ENCODE data around the gene ANKDD1A. TPM values are rescaled to one million over a fixed set of nuclear protein-coding genes. Genes with fewer than 3 reads are reported as not detected.

The ANKDD1A gene
- total and polyA plus RNA-seq, 2 donors (not counting 1 experiment from before 2014, with no cell fraction given) = 8.2 to 13.2 TPM

- Histone ChIP-seq H3K27me3 (ENCODE audit: control insufficient read depth, insufficient read depth, low read length) (no peaks in the 10 kb centered on the region), H3K9ac (ENCODE audit: insufficient read depth, low read length) (no peak overlapping the region), H2AFZ (ENCODE audit: low read length) (no peak overlapping the region), H3K4me2 (ENCODE audit: extremely low read depth, insufficient read depth, low read length) (no peak overlapping the region), H3K9me3 (ENCODE audit: control insufficient read depth, insufficient read depth, low read depth, low read length) (no peaks in the 10 kb centered on the region), H3K36me3 (ENCODE audit: control insufficient read depth, insufficient read depth, low read length) (peaks cover 26% of the 10 kb centered on the region), H4K20me1 (ENCODE audit: control insufficient read depth, extremely low read depth, insufficient read depth, low read length) (no peaks in the 10 kb centered on the region), H3K79me2 (ENCODE audit: control insufficient read depth, insufficient read depth, low read length) (peaks cover 2% of the 10 kb centered on the region), H3K27ac (ENCODE audit: insufficient read depth, low read length) (no peak overlapping the region), H3K4me1 (ENCODE audit: control insufficient read depth, extremely low read depth, insufficient read depth, low read length) (peaks cover 28% of the 10 kb centered on the region), H3K4me3 (replicated peaks in 1 of 4; ENCODE audit: control extremely low read depth in 1 of 4, insufficient read depth in 1 of 4, low read depth in 3 of 4, low read length in 4 of 4) (no peak overlapping the region)
- no peak for DNase-seq (ENCODE audit: low read depth in 2 of 2)
- no peak for TF ChIP-seq CTCF (conservative IDR thresholded peaks at IDR 0.05 in 1 of 2, IDR thresholded peaks at IDR 0.05 in 1 of 2; ENCODE audit: low read depth in 1 of 2, low read length in 2 of 2)
Measured at GRCh38 chr15:64869501-64869900, 42.2 kb upstream of the ANKDD1A start.

DNA sequence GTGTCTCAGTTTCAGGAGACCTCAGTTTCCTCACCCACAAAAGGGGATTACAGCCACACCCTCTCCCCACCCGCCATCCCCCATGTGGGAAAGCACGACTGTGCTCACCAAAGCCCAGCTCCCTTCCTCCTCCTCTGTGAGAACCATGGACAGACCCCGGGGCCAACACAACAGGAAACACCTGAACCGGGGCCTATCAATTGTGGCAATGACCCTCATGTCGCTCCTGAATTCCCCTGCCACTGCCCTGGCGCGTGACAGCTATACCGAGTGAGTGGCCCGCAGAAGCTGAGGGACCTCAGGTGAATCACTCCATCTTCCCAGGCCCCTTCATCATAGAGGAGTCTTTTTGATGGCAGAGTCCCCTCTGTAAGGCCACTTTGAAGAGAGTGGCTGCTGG is 41.3 kb upstream of the ANKDD1A start:
- TF ChIP-seq EZH2 (IDR thresholded peaks at IDR 0.05; ENCODE audit: low read length, missing control alignments) (no peak), CTCF (conservative IDR thresholded peaks at IDR 0.05 in 1 of 2, IDR thresholded peaks at IDR 0.05 in 1 of 2; ENCODE audit: low read depth in 1 of 2, low read length in 2 of 2) (no peak)
- no peak for DNase-seq (ENCODE audit: low read depth in 2 of 2)

GRCh38 chr15:64875641-64876223 is 36.0 kb upstream of the ANKDD1A start:
- no peaks in the 10 kb centered on the region for H3K27me3 ChIP-seq (ENCODE audit: control insufficient read depth, insufficient read depth, low read length)
- TF ChIP-seq CTCF (conservative IDR thresholded peaks at IDR 0.05 in 1 of 2, IDR thresholded peaks at IDR 0.05 in 1 of 2; ENCODE audit: low read depth in 1 of 2, low read length in 2 of 2) = no peak
- TF ChIP-seq EZH2 (IDR thresholded peaks at IDR 0.05; ENCODE audit: low read length, missing control alignments) = no peak
- no peak overlapping the region for H2AFZ ChIP-seq (ENCODE audit: low read length)
- H4K20me1 ChIP-seq (ENCODE audit: control insufficient read depth, extremely low read depth, insufficient read depth, low read length) = no peaks in the 10 kb centered on the region
- no peak overlapping the region for H3K4me3 ChIP-seq (replicated peaks in 1 of 4; ENCODE audit: control extremely low read depth in 1 of 4, insufficient read depth in 1 of 4, low read depth in 3 of 4, low read length in 4 of 4)
- no peaks in the 10 kb centered on the region for H3K9me3 ChIP-seq (ENCODE audit: control insufficient read depth, insufficient read depth, low read depth, low read length)
- H3K36me3 ChIP-seq (ENCODE audit: control insufficient read depth, insufficient read depth, low read length) = no peaks in the 10 kb centered on the region
- H3K4me1 ChIP-seq (ENCODE audit: control insufficient read depth, extremely low read depth, insufficient read depth, low read length) = peaks cover 12% of the 10 kb centered on the region
- H3K9ac ChIP-seq (ENCODE audit: insufficient read depth, low read length) = no peak overlapping the region
- no peak overlapping the region for H3K27ac ChIP-seq (ENCODE audit: insufficient read depth, low read length)
- H3K79me2 ChIP-seq (ENCODE audit: control insufficient read depth, insufficient read depth, low read length) = no peaks in the 10 kb centered on the region
- no peak for DNase-seq (ENCODE audit: low read depth in 2 of 2)
- H3K4me2 ChIP-seq (ENCODE audit: extremely low read depth, insufficient read depth, low read length) = no peak overlapping the region

More for the DNA sequence above, 41.3 kb upstream of the ANKDD1A start:
- no peak overlapping the region for H2AFZ ChIP-seq (ENCODE audit: low read length)
- H4K20me1 ChIP-seq (ENCODE audit: control insufficient read depth, extremely low read depth, insufficient read depth, low read length) = no peaks in the 10 kb centered on the region
- no peaks in the 10 kb centered on the region for H3K27me3 ChIP-seq (ENCODE audit: control insufficient read depth, insufficient read depth, low read length)
- H3K4me2 ChIP-seq (ENCODE audit: extremely low read depth, insufficient read depth, low read length) = no peak overlapping the region
- peaks cover 24% of the 10 kb centered on the region for H3K36me3 ChIP-seq (ENCODE audit: control insufficient read depth, insufficient read depth, low read length)
- peaks cover 2% of the 10 kb centered on the region for H3K79me2 ChIP-seq (ENCODE audit: control insufficient read depth, insufficient read depth, low read length)
- H3K4me1 ChIP-seq (ENCODE audit: control insufficient read depth, extremely low read depth, insufficient read depth, low read length) = peaks cover 27% of the 10 kb centered on the region
- no peak overlapping the region for H3K27ac ChIP-seq (ENCODE audit: insufficient read depth, low read length)
- no peak overlapping the region for H3K4me3 ChIP-seq (replicated peaks in 1 of 4; ENCODE audit: control extremely low read depth in 1 of 4, insufficient read depth in 1 of 4, low read depth in 3 of 4, low read length in 4 of 4)
- no peaks in the 10 kb centered on the region for H3K9me3 ChIP-seq (ENCODE audit: control insufficient read depth, insufficient read depth, low read depth, low read length)
- no peak overlapping the region for H3K9ac ChIP-seq (ENCODE audit: insufficient read depth, low read length)

All from fibroblast of lung (primary cell).